Measurements from ENCODE around the gene POLR2F. TPM values are rescaled to one million over a fixed set of nuclear protein-coding genes. Genes with fewer than 3 reads are reported as not detected.

Gene POLR2F
- total RNA-seq, 1 experiment from 2014 or later: 107 TPM

- H3K9me2 ChIP-seq (ENCODE audit: insufficient read depth): no peaks in the 10 kb centered on the region
- H3K4me2 ChIP-seq (ENCODE audit: low read length): no peak overlapping the region
- ATAC-seq (no peak), DNase-seq (ENCODE audit: low read depth, low spot score) (no peak)
- H4K20me1 ChIP-seq (ENCODE audit: insufficient read depth): no peaks in the 10 kb centered on the region
- ChIA-PET CTCF (interaction anchor here (1.0 kb wide), 1 partner anchor 12 kb away, joined by 3 read pairs; no protein-coding TSS in a partner anchor), RAD21 (ENCODE audit: low non-redundant PET in 1 of 2, low total read pairs in 2 of 2, uncharacterized antibody in 2 of 2, unreplicated experiment in 2 of 2) (no interaction called here), POLR2A (no interaction called here)
- H3K27ac ChIP-seq (ENCODE audit: low read depth, low read length): no peak overlapping the region
- TF ChIP-seq EZH2phosphoT487 (IDR thresholded peaks at IDR 0.05; ENCODE audit: borderline replicate concordance) (no peak), FOSL1 (IDR thresholded peaks at IDR 0.05; ENCODE audit: low read depth) (no peak), JUND (IDR thresholded peaks at IDR 0.05) (no peak), YY1 (IDR thresholded peaks at IDR 0.05; ENCODE audit: extremely low read depth, insufficient replicate concordance, low read depth, low read length) (no peak), CBX3 (IDR thresholded peaks at IDR 0.05; ENCODE audit: low read depth) (no peak), TCF7L2 (IDR thresholded peaks at IDR 0.05; ENCODE audit: borderline replicate concordance, extremely low read depth, insufficient read depth, insufficient read length) (no peak), SP1 (IDR thresholded peaks at IDR 0.05; ENCODE audit: low read depth) (no peak), ELF1 (IDR thresholded peaks at IDR 0.05; ENCODE audit: borderline replicate concordance, low read depth) (no peak), REST (IDR thresholded peaks at IDR 0.05; ENCODE audit: low read depth) (no peak), EGR1 (IDR thresholded peaks at IDR 0.05; ENCODE audit: low read depth) (no peak), POLR2A (IDR thresholded peaks at IDR 0.05; ENCODE audit: borderline replicate concordance, extremely low read depth, insufficient read depth, insufficient read length) (no peak)
- TF ChIP-seq, protein P1, sequence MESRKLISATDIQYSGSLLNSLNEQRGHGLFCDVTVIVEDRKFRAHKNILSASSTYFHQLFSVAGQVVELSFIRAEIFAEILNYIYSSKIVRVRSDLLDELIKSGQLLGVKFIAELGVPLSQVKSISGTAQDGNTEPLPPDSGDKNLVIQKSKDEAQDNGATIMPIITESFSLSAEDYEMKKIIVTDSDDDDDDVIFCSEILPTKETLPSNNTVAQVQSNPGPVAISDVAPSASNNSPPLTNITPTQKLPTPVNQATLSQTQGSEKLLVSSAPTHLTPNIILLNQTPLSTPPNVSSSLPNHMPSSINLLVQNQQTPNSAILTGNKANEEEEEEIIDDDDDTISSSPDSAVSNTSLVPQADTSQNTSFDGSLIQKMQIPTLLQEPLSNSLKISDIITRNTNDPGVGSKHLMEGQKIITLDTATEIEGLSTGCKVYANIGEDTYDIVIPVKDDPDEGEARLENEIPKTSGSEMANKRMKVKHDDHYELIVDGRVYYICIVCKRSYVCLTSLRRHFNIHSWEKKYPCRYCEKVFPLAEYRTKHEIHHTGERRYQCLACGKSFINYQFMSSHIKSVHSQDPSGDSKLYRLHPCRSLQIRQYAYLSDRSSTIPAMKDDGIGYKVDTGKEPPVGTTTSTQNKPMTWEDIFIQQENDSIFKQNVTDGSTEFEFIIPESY (IDR thresholded peaks at IDR 0.05; ENCODE audit: extremely low read depth, insufficient replicate concordance, low read length): no peak
- H3K4me1 ChIP-seq (ENCODE audit: control insufficient read depth in 1 of 2, insufficient read depth in 2 of 2, low read length in 2 of 2): peaks cover 7 to 21% of the 10 kb centered on the region in 2 experiments; a peak in 3 of 4 replicates
- H3K9ac ChIP-seq (ENCODE audit: low read length): no peak overlapping the region
- BruUV-seq (replicated peaks): no TSS peak
- no peaks in the 10 kb centered on the region for H3K36me3 ChIP-seq (ENCODE audit: control insufficient read depth in 1 of 2, insufficient read depth in 2 of 2, low read length in 2 of 2)
- H3K27me3 ChIP-seq (ENCODE audit: insufficient read depth, low read length): no peaks in the 10 kb centered on the region
- no peak overlapping the region for H2AFZ ChIP-seq (ENCODE audit: low read depth, low read length, poor library complexity, severe bottlenecking)
- no peaks in the 10 kb centered on the region for H3K9me3 ChIP-seq (ENCODE audit: control insufficient read depth in 1 of 2, insufficient read depth in 1 of 2, low read depth in 1 of 2, low read length in 2 of 2)
- no peaks in the 10 kb centered on the region for H3K79me2 ChIP-seq (ENCODE audit: insufficient read depth, low read length)
- intact Hi-C loops (cut with micrococcal nuclease): no loop called here
- no peak overlapping the region for H3K4me3 ChIP-seq (replicated peaks in 1 of 2; ENCODE audit: low read depth in 1 of 2, low read length in 2 of 2)
Measured at GRCh38 chr22:38017939-38018885, 64.7 kb downstream of the POLR2F start.
